ENCODE measurements around the gene SLC37A3.

DNA sequence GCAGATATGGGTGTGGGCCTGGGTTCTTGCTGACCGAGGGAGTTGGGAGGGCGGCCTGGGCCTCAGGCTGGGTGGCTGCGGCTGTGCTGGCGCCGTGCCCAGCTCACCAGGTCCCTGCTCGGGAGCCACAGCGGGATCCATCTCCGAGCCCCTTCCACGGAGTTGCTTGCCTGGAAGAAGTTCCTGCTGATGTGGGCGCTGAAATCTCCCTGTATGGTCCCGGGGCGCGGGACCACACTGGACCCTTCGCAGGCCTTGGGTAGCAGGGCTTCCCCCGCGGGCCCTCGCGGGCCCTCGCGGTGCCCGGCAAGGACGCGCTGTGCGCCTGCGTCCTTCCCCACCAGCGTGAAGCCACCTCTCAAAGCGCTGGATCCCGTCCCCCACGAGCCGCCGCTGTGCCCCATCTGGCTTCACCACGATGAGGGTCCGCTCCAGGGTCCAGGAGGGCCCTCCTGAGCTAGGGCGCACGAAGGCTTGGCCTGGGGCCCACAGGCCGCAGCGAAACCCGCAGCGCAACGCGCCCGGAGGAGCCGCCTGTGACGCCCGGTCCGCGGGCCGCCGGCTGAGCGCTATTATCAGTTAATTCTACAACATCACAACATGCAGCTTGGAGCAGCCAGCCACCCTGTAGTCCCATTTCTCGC is 37.0 kb upstream of the SLC37A3 start:
- no peak for TF ChIP-seq ZFP3 (CRISPR knock-in tag; IDR thresholded peaks at IDR 0.05)
- TF ChIP-seq, protein P1, sequence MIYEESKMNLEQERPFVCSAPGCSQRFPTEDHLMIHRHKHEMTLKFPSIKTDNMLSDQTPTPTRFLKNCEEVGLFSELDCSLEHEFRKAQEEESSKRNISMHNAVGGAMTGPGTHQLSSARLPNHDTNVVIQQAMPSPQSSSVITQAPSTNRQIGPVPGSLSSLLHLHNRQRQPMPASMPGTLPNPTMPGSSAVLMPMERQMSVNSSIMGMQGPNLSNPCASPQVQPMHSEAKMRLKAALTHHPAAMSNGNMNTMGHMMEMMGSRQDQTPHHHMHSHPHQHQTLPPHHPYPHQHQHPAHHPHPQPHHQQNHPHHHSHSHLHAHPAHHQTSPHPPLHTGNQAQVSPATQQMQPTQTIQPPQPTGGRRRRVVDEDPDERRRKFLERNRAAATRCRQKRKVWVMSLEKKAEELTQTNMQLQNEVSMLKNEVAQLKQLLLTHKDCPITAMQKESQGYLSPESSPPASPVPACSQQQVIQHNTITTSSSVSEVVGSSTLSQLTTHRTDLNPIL (CRISPR knock-in tag; IDR thresholded peaks at IDR 0.05; ENCODE audit: low read depth): no peak
- TF ChIP-seq ZNF565 (CRISPR knock-in tag; conservative IDR thresholded peaks at IDR 0.05; ENCODE audit: low read depth): no peak
- no peak for TF ChIP-seq PPARA (CRISPR knock-in tag; IDR thresholded peaks at IDR 0.05; ENCODE audit: borderline replicate concordance)
- TF ChIP-seq, protein P2, sequence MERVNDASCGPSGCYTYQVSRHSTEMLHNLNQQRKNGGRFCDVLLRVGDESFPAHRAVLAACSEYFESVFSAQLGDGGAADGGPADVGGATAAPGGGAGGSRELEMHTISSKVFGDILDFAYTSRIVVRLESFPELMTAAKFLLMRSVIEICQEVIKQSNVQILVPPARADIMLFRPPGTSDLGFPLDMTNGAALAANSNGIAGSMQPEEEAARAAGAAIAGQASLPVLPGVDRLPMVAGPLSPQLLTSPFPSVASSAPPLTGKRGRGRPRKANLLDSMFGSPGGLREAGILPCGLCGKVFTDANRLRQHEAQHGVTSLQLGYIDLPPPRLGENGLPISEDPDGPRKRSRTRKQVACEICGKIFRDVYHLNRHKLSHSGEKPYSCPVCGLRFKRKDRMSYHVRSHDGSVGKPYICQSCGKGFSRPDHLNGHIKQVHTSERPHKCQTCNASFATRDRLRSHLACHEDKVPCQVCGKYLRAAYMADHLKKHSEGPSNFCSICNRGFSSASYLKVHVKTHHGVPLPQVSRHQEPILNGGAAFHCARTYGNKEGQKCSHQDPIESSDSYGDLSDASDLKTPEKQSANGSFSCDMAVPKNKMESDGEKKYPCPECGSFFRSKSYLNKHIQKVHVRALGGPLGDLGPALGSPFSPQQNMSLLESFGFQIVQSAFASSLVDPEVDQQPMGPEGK (CRISPR knock-in tag; IDR thresholded peaks at IDR 0.05; ENCODE audit: borderline replicate concordance): no peak
- no peak for TF ChIP-seq TOX (CRISPR knock-in tag; IDR thresholded peaks at IDR 0.05; ENCODE audit: borderline replicate concordance)
- no peak for TF ChIP-seq ZC3H10 (CRISPR knock-in tag; IDR thresholded peaks at IDR 0.05)
- TF ChIP-seq, protein P3, sequence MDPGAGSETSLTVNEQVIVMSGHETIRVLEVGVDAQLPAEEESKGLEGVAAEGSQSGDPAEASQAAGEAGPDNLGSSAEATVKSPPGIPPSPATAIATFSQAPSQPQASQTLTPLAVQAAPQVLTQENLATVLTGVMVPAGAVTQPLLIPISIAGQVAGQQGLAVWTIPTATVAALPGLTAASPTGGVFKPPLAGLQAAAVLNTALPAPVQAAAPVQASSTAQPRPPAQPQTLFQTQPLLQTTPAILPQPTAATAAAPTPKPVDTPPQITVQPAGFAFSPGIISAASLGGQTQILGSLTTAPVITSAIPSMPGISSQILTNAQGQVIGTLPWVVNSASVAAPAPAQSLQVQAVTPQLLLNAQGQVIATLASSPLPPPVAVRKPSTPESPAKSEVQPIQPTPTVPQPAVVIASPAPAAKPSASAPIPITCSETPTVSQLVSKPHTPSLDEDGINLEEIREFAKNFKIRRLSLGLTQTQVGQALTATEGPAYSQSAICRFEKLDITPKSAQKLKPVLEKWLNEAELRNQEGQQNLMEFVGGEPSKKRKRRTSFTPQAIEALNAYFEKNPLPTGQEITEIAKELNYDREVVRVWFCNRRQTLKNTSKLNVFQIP (CRISPR knock-in tag; IDR thresholded peaks at IDR 0.05; ENCODE audit: borderline replicate concordance, low read depth): no peak

Measured in SK-N-SH treated with all-trans-retinoic acid at 6 μM for 48 hours (cell line).